GM18858 (cell line): ENCODE results near the gene CCSAP.
A peak's percentile ranks its signal among the peaks of the same experiment; 100 is the strongest.
"Not testable (repeated sequence)": the region's sequence is repeated elsewhere in the genome, so short reads cannot be mapped to it uniquely, and the experiment has no call there.

Experiments
- ATAC-seq: cut with Tn5 transposase; IDR thresholded peaks from one replicate; pipeline ENCODE4 v1.9.1; 2021; ENCODE audit not compliant: unreplicated experiment

CCSAP gene, protein sequence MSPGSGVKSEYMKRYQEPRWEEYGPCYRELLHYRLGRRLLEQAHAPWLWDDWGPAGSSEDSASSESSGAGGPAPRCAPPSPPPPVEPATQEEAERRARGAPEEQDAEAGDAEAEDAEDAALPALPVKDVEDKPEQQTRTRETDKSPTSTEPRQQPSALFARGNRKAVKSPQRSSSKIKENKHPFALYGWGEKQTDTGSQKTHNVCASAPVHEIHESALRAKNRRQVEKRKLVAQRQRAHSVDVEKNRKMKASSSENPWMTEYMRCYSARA

GRCh38 chr1:229342656-229343569 is at the start of gene CCSAP:
TSS of gene CCSAP (minus strand) at chr1:229343047. CDS start at chr1:229342465, 582 bp downstream.
- peak; percentile 26 for ATAC-seq

- ATAC-seq: no peak
Measured at GRCh38 chr1:229390130-229390529, 47.3 kb upstream of the CCSAP start.

DNA sequence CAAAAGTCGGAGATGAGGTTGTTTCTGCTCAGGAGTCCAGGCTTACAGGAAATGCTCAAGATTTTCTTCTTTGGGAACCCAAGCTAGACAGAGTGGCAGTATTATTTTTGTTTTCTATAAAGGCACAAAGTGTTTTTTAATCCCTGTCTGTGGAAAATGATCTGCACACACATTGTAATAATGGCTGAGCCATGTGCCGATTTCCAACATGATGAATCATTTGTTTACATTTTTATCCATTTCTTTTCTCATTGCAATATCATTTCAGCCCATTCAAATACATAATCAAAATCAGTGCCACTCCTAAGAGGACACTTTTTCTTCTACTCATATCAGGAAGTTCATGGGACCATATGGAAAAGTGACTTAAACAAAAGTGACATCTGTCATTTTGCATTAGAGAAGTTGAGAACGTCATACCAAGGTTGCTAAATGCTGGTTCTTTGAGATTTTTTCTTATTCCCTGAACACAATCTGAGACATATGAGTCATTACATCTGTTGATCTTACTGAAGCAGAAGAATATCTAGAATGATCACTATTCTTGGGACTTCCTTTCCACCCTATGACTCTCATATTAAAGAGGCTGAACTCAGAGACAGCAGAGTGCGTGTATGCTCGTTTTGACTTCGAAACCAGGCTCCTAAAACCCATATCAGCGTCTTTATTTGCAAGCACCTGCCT is 46.2 kb upstream of the CCSAP start:
- no peak for ATAC-seq

GRCh38 chr1:229385853-229386456 is 43.1 kb upstream of the CCSAP start:
- ATAC-seq: no peak

- no peak for ATAC-seq
Measured at GRCh38 chr1:229384822-229385221, 42.0 kb upstream of the CCSAP start.

DNA sequence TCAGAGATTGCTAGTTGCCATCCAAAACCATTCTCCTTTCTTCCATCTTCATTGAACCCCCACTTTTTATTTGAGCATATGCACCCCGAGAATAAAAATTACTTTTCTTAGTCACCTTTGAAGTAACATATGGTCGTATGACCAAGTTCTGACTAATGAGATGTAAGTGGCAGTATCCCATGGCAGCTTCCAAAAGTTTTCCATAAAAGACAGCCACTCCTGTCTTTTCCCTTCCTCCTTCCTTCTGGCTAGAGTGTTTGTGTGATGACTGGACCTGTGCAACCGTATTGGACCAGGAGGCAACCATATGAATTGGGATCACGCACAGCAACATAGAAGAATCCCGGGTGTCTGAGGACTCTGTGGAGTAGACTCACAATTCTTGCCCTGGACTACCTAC is 41.1 kb upstream of the CCSAP start:
- ATAC-seq: no peak

DNA sequence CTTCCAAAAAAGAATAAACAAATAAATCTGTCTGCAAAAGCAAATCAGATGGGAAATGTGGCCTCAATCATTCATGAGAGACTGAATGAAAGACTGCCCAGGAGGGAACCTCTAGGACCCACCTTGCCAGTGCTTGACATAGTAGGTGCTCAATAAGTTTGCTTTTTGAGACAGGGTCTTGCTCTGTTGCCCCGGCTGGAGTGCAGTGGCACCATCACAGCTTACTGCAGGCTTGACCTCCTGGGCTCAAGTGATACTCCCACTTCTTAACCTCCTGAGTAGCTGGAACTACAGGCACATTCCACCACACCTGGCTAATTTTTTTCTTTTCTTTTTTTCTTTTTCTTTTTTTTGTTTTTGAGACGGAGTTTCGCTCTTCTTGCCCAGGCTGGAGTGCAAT is 40.3 kb upstream of the CCSAP start:
- ATAC-seq: no peak

- no peak for ATAC-seq
Measured at GRCh38 chr1:229381234-229381633, 38.4 kb upstream of the CCSAP start.

- ATAC-seq: no peak
Measured at GRCh38 chr1:229380536-229381160, 37.8 kb upstream of the CCSAP start.

DNA sequence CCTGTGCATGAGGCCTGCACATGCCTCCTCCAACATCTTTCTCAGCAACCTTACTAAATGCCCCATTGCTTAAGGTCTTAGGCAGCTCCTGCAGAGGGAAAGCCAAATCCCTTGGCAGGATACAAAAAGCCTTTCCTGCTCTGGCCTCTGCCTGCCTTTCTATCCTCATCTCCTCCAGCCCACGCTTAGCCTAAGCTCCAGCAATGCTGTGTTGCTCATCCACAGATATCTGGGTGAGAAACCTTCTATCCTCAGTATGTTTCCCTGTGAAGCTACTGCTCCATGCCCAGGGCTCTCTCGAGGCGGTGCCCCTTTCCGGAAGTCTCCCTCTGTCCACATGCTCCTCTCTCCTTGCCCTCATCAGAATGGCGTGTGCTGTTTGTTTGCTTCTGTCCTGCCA is 37.0 kb upstream of the CCSAP start:
- ATAC-seq: no peak

GRCh38 chr1:229378586-229379367 is 35.9 kb upstream of the CCSAP start:
- ATAC-seq: no peak

DNA sequence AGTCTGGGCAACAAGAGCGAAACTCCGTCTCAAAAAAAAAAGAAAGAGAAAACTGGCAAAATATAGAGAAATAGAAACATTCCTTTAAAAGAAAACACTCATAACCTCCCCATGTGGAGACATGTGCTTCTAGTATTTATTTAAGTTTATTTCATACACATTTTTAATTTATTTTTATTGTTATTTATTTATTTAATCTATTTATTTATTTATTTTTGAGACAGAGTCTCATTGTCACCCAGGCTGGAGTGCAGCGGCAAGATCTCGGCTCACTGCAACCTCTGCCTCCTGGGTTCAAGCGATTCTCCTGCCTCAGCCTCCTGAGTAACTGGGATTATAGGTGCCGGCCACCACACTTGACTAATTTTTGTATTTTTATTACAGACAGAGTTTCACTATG is 35.2 kb upstream of the CCSAP start:
- not testable (repeated sequence) for ATAC-seq

- ATAC-seq: no peak
Measured at GRCh38 chr1:229377429-229377828, 34.6 kb upstream of the CCSAP start.

DNA sequence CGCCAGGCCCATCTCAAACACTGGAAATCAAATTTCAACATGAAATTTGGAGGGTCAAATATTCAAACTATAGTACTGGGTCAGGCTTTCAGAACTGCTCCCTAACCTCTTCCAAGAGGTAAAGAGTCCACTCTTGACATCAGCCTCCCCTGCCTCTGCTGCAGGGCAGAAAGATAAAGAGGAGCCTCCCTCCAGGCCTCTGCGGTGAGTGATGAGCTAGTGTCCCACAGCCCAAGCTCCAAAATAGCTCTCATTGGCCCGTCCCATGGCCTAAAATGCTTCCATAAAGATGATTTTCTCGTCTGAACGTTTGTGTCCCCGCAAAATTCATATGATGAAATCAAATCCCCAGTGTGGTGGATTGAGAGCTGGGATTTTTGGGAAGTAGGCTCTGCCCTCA is 33.7 kb upstream of the CCSAP start:
- no peak for ATAC-seq

- no peak for ATAC-seq
Measured at GRCh38 chr1:229374485-229374884, 31.6 kb upstream of the CCSAP start.

DNA sequence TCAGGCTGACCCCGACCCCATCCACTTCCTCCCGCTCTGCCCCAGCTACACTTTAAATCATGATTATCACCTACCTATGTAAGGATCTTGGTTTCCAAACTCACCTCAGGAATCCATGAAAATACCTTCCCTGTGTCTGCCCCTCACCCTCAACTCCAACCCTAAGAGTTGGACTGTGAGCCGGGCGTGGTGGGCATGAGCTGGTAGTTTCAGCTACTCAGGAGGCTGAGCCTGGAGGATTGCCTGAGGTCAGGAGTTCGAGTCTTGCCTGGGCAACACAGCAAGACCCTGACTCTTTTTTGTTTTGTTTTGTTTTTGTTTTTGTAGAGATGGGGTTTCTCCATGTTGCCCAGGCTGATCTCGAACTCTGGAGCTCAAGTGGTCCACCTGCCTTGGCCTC is 30.5 kb upstream of the CCSAP start:
- no peak for ATAC-seq

DNA sequence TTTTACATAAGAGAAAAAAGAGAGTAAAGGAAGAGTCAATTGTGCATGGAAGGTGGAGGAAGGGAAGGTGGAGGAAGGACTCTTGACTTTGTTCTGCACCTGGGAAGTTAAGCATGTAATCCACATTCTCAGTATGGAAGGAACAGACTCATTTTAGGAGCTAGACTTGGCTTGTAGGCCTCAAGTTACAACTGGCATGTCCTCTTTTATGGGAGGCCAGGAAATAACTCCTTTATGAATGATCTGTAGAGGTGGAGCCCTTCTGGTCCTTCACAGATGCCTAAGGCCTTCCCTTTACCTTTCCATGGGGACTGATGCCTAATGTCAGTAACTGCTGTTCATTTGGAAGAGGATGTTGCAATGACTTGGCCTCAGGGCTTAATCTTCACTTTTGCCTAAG is 29.4 kb upstream of the CCSAP start:
- ATAC-seq: no peak

GRCh38 chr1:229371624-229372023 is 28.8 kb upstream of the CCSAP start:
- ATAC-seq: no peak

GRCh38 chr1:229370601-229371021 is 27.8 kb upstream of the CCSAP start:
- ATAC-seq: no peak

DNA sequence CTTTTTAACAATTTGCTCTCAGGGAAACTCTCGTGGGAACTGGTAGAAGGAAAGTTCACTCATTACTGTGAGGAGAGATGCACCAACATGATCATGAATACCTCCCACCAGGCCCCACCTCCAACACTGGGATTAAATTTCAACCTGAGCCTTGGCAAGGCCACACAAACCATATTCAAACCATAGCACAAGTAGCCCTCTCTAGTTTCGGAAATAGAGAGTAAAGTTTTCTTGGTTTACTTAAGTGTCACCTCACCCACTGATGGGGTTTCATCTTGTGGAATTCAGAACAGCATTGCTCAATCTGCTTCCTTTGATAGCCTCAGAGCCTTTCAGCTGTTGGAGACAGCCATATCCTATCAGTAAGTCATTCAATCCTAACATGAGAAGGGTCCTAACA is 25.5 kb upstream of the CCSAP start:
- ATAC-seq: peak; percentile 68
